ENCODE results near the gene FKTN.

FKTN gene

GRCh38 chr9:105679257-105680022 is 121.5 kb downstream of the FKTN start:
- no peak for DNase-seq

- no peak for DNase-seq
Observed at GRCh38 chr9:105681313-105681712, 123.4 kb downstream of the FKTN start.

GRCh38 chr9:105681724-105682123 is 123.8 kb downstream of the FKTN start:
- no peak for DNase-seq

- DNase-seq = no peak
Observed at GRCh38 chr9:105683688-105684275, 125.9 kb downstream of the FKTN start.

- DNase-seq = no peak
Observed at GRCh38 chr9:105686936-105687335, 129.0 kb downstream of the FKTN start.
